ENCODE measurements around the gene G6PC1. TPM values are rescaled to one million over a fixed set of nuclear protein-coding genes. Genes with fewer than 3 reads are reported as not detected.

The G6PC1 gene
- total RNA-seq, 1 experiment from 2014 or later: not detected

- ChIA-PET CTCF (interaction anchor here (1.4 to 1.9 kb wide), 2 partner anchors 75 to 103 kb away, joined by 5 read pairs; partner anchors contain the start of gene RPL27), POLR2A (no interaction called here)
- H3K27me3 Mint-ChIP-seq (ENCODE audit: low read depth): peaks cover 2% of the 10 kb centered on the region; the same call in 1 of the 2 replicates
- DNase-seq (ENCODE audit: low spot score) (no peak), ATAC-seq (no peak)
- H3K36me3 Mint-ChIP-seq: no peaks in the 10 kb centered on the region
- H3K4me3 Mint-ChIP-seq: no peak overlapping the region
- H3K9me3 Mint-ChIP-seq: no peaks in the 10 kb centered on the region; the same call in 1 of the 2 replicates
- peaks cover 13% of the 10 kb centered on the region for H3K4me1 Mint-ChIP-seq
- no peak for TF ChIP-seq E2F1 (CRISPR knock-in tag; IDR thresholded peaks at IDR 0.05)
- no peak for TF ChIP-seq RELA (CRISPR knock-in tag; IDR thresholded peaks at IDR 0.05; ENCODE audit: borderline replicate concordance)
- peak; percentile 54; the same call in 1 of the 2 replicates for TF ChIP-seq GABPB1 (CRISPR knock-in tag; IDR thresholded peaks at IDR 0.05)
- TF ChIP-seq GTF2I (CRISPR knock-in tag; conservative IDR thresholded peaks at IDR 0.05): no peak
- no peak overlapping the region for H3K27ac Mint-ChIP-seq
Measured at GRCh38 chr17:42894283-42895184, 6.1 kb upstream of the G6PC1 start.

GRCh38 chr17:42895185-42895555 is 5.4 kb upstream of the G6PC1 start:
- TF ChIP-seq MXD4 (CRISPR knock-in tag; IDR thresholded peaks at IDR 0.05; ENCODE audit: borderline replicate concordance) (no peak), SP1 (CRISPR knock-in tag; conservative IDR thresholded peaks at IDR 0.05) (no peak), MLX (CRISPR knock-in tag; IDR thresholded peaks at IDR 0.05) (no peak), ELF4 (CRISPR knock-in tag; IDR thresholded peaks at IDR 0.05; ENCODE audit: low read depth) (no peak), RORB (CRISPR knock-in tag; IDR thresholded peaks at IDR 0.05) (no peak), ZNF423 (CRISPR knock-in tag; IDR thresholded peaks at IDR 0.05) (no peak), AR (CRISPR knock-in tag; IDR thresholded peaks at IDR 0.05) (no peak), GRHL2 (CRISPR knock-in tag; IDR thresholded peaks at IDR 0.05; ENCODE audit: insufficient replicate concordance, severe bottlenecking) (no peak), FOXP1 (CRISPR knock-in tag; IDR thresholded peaks at IDR 0.05; ENCODE audit: borderline replicate concordance) (no peak), USF2 (CRISPR knock-in tag; IDR thresholded peaks at IDR 0.05) (no peak), MAX (CRISPR knock-in tag; IDR thresholded peaks at IDR 0.05) (no peak), NR2C2 (CRISPR knock-in tag; IDR thresholded peaks at IDR 0.05) (no peak), AFF4 (CRISPR knock-in tag; IDR thresholded peaks at IDR 0.05; ENCODE audit: borderline replicate concordance) (no peak), KAT7 (CRISPR knock-in tag; IDR thresholded peaks at IDR 0.05; ENCODE audit: borderline replicate concordance) (no peak), ATF3 (CRISPR knock-in tag; conservative IDR thresholded peaks at IDR 0.05) (no peak), NR3C1 (CRISPR knock-in tag; conservative IDR thresholded peaks at IDR 0.05; ENCODE audit: low read depth) (no peak), USF1 (CRISPR knock-in tag; IDR thresholded peaks at IDR 0.05) (no peak), ESRRA (CRISPR knock-in tag; IDR thresholded peaks at IDR 0.05; ENCODE audit: borderline replicate concordance) (no peak), JAZF1 (CRISPR knock-in tag; IDR thresholded peaks at IDR 0.05) (no peak)
- Mint-ChIP-seq H3K27me3 (ENCODE audit: low read depth) (peaks cover 2% of the 10 kb centered on the region; the same call in 1 of the 2 replicates), H3K9me3 (no peaks in the 10 kb centered on the region; the same call in 1 of the 2 replicates), H3K36me3 (no peaks in the 10 kb centered on the region), H3K27ac (no peak overlapping the region), H3K4me1 (peaks cover 13% of the 10 kb centered on the region), H3K4me3 (no peak overlapping the region)
- CTCF ChIA-PET: interaction anchor here (1.4 kb wide), 1 partner anchor 103 kb away, joined by 5 read pairs; the partner anchor contains the start of gene RPL27
- DNase-seq (ENCODE audit: low spot score) (no peak), ATAC-seq (no peak)
- POLR2A ChIA-PET: no interaction called here
